Endodermal cell (in vitro differentiated cells): ENCODE results near the gene SLC31A1. TPM values are rescaled to one million over a fixed set of nuclear protein-coding genes. Genes with fewer than 3 reads are reported as not detected.
A peak's percentile ranks its signal among the peaks of the same experiment; 100 is the strongest.

Experiments
- DNase-seq: peaks from one replicate; pipeline ENCODE4 v3.0.0-alpha.2; 2017
- H3K27ac ChIP-seq: 2 replicates; pipeline ENCODE4 v1.5.1; 2013; ENCODE audit warnings: mild to moderate bottlenecking, low read depth, low read length, moderate library complexity
- H3K27me3 ChIP-seq: 2 replicates; pipeline ENCODE4 v1.6.1; 2013; ENCODE audit warnings: mild to moderate bottlenecking, low read length, moderate library complexity; ENCODE audit not compliant: insufficient read depth, control insufficient read depth, poor library complexity, severe bottlenecking
- H3K36me3 ChIP-seq: 2 replicates; pipeline ENCODE4 v1.7.0; 2013; ENCODE audit warnings: mild to moderate bottlenecking, low read length, moderate library complexity; ENCODE audit not compliant: control insufficient read depth, insufficient read depth
- H3K4me1 ChIP-seq: one replicate; pipeline ENCODE4 v1.7.0; 2013; ENCODE audit warnings: low read length; ENCODE audit not compliant: control insufficient read depth, insufficient read depth
- H3K4me3 ChIP-seq: 2 replicates; pipeline ENCODE4 v1.5.1; 2013; ENCODE audit warnings: mild to moderate bottlenecking, low read length, moderate library complexity
- H3K9ac ChIP-seq: 2 replicates; pipeline ENCODE4 v1.6.1; 2013; ENCODE audit warnings: mild to moderate bottlenecking, low read length, moderate library complexity; ENCODE audit not compliant: poor library complexity, severe bottlenecking; ENCODE audit errors: extremely low read depth
- H3K9me3 ChIP-seq: 2 replicates; pipeline ENCODE4 v1.6.1; 2013; ENCODE audit warnings: mild to moderate bottlenecking, low read length, moderate library complexity; ENCODE audit not compliant: control insufficient read depth
- H3K27ac Mint-ChIP-seq: 2 replicates; pipeline ENCODE4 v1.8.0; 2020; ENCODE audit warnings: mixed read lengths
- H3K27me3 Mint-ChIP-seq: 2 replicates; pipeline ENCODE4 v1.8.0; 2021; ENCODE audit warnings: mild to moderate bottlenecking, mixed read lengths; ENCODE audit not compliant: insufficient read depth
- H3K36me3 Mint-ChIP-seq: 2 replicates; pipeline ENCODE4 v1.8.0; 2020; ENCODE audit warnings: low read depth, mixed read lengths
- H3K4me1 Mint-ChIP-seq: 2 replicates; pipeline ENCODE4 v1.8.0; 2020; ENCODE audit warnings: mixed read lengths
- H3K4me3 Mint-ChIP-seq: 2 replicates; pipeline ENCODE4 v1.8.0; 2020; ENCODE audit warnings: mild to moderate bottlenecking, moderate library complexity, mixed read lengths
- H3K9me3 Mint-ChIP-seq: 2 replicates; pipeline ENCODE4 v1.8.0; 2020; ENCODE audit warnings: mild to moderate bottlenecking, mixed read lengths
- CTCF ChIP-seq: fragments of 200-600 bp; sonication (generic); conservative IDR thresholded peaks from 2 replicates; pipeline ENCODE4 v1.5.0; 2021; ENCODE audit warnings: antibody characterized with exemption, mild to moderate bottlenecking
- WGBS, 2 experiments: methylation state at CpG; one replicate each; pipeline versions ENCODE4 v1.1.5 to v1.1.7; 2013; ENCODE audit warnings: missing lambda C conversion rate in 2 of 2, mixed read lengths in 1 of 2; ENCODE audit not compliant: insufficient coverage in 1 of 2, insufficient read length in 1 of 2; 5-methylcytosine and 5-hydroxymethylcytosine counted together
- long read RNA-seq, 4 experiments: library from polyadenylated mRNA in 2 of 4; library from RNA in 1 of 4; library from capped mRNA in 1 of 4; stranded (forward) in 3 of 4; unstranded in 1 of 4; transcript quantifications; one replicate each; pipeline ENCODE4 v2.0.0, GENCODE V29; 2020 to 2021; ENCODE audit warnings: inconsistent platforms in 1 of 4
- polyA plus RNA-seq, 2 experiments: library from polyadenylated mRNA; stranded (reverse); fragments of 50-300 nt; gene quantifications; one replicate each; pipeline ENCODE4 v1.2.3, GENCODE V29; 2013
- total RNA-seq, 2 donors: library from RNA; stranded (reverse); fragmentation: NEBNext Ultra II Directional in 1 of 2; extraction: Animal tissue kit (Norgen Biotek cat#: 25700) in 1 of 2; gene quantifications; 2 replicates in 1 of 2; 3 replicates in 1 of 2; pipeline ENCODE4 v1.2.1, GENCODE V29; 2021

SLC31A1 gene
- 10 to 100 TPM; 29.1 to 32.4 TPM for total RNA-seq
- polyA plus RNA-seq (2013, experiment 1 of 2): 20.6 TPM
- polyA plus RNA-seq (2013, experiment 2 of 2): 22.7 TPM
- long read RNA-seq, experiment 1, full-length matches to known transcripts: 7 of 14 reads
- long read RNA-seq, experiment 1, partial matches to known transcripts: 7 of 14 reads
- long read RNA-seq, experiment 1, other reads (novel, unspliced or antisense): 0 of 14 reads
- long read RNA-seq, experiment 2, full-length matches to known transcripts: 68 of 84 reads
- long read RNA-seq, experiment 2, partial matches to known transcripts: 9 of 84 reads
- long read RNA-seq, experiment 2, other reads (novel, unspliced or antisense): 7 of 84 reads
- long read RNA-seq, experiment 3, full-length matches to known transcripts: 97 of 111 reads
- long read RNA-seq, experiment 3, partial matches to known transcripts: 2 of 111 reads
- long read RNA-seq, experiment 3, other reads (novel, unspliced or antisense): 12 of 111 reads
- long read RNA-seq, experiment 4, full-length matches to known transcripts: 21 of 25 reads
- long read RNA-seq, experiment 4, partial matches to known transcripts: 0 of 25 reads
- long read RNA-seq, experiment 4, other reads (novel, unspliced or antisense): 4 of 25 reads

- peak within 1 kb of the TSS; percentile 97 for H3K27ac Mint-ChIP-seq
- Histone ChIP-seq H3K36me3 (peaks cover 9% of the 10 kb centered on the region), H3K9me3 (no peaks in the 10 kb centered on the region), H3K4me3 (peak within 1 kb of the TSS; percentile 98), H3K27me3 (no peaks in the 10 kb centered on the region), H3K9ac (peak within 1 kb of the TSS; percentile 81), H3K27ac (no peak within 1 kb of the TSS), H3K4me1 (peaks cover 4% of the 10 kb centered on the region)
- no peaks in the 10 kb centered on the region for H3K9me3 Mint-ChIP-seq
- no peaks in the 10 kb centered on the region for H3K27me3 Mint-ChIP-seq
- TF ChIP-seq CTCF: no peak
- WGBS, 2 experiments: 0 to 1% methylated on average over 32 to 65 of the region's 65 CpGs
- peaks cover 28% of the 10 kb centered on the region for H3K4me1 Mint-ChIP-seq
- peak within 1 kb of the TSS; percentile 96 for H3K4me3 Mint-ChIP-seq
- DNase-seq: peak; percentile 99
- no peaks in the 10 kb centered on the region for H3K36me3 Mint-ChIP-seq
Measured at GRCh38 chr9:113221003-113221799, at the start of gene SLC31A1, which contains the start of gene FKBP15. SLC31A1 (plus strand) TSS chr9:113221544; CDS start chr9:113256149, 34,605 bp downstream. FKBP15 (minus strand) TSS chr9:113221277; CDS start chr9:113221243, 34 bp downstream.

GRCh38 chr9:113173341-113173740 lies 48.0 kb upstream of the SLC31A1 start:
- H3K36me3 ChIP-seq: peaks cover 87% of the 10 kb centered on the region
- H3K4me1 ChIP-seq: no peaks in the 10 kb centered on the region
- no peaks in the 10 kb centered on the region for H3K4me1 Mint-ChIP-seq
- H3K27ac ChIP-seq: no peak overlapping the region
- no peak for DNase-seq
- H3K27ac Mint-ChIP-seq: no peak overlapping the region
- H3K9ac ChIP-seq: no peak overlapping the region
- H3K36me3 Mint-ChIP-seq: peaks cover 73% of the 10 kb centered on the region
- no peaks in the 10 kb centered on the region for H3K9me3 ChIP-seq
- 92 to 100% methylated on average over 3 of the region's 3 CpGs for WGBS, 2 experiments
- H3K27me3 ChIP-seq: no peaks in the 10 kb centered on the region
- no peak overlapping the region for H3K4me3 Mint-ChIP-seq
- H3K4me3 ChIP-seq: no peak overlapping the region
- H3K9me3 Mint-ChIP-seq: peaks cover 3% of the 10 kb centered on the region
- no peak for TF ChIP-seq CTCF
- H3K27me3 Mint-ChIP-seq: no peaks in the 10 kb centered on the region

GRCh38 chr9:113176803-113177202 lies 44.5 kb upstream of the SLC31A1 start:
- Mint-ChIP-seq H3K27ac (no peak overlapping the region), H3K4me3 (no peak overlapping the region), H3K9me3 (peaks cover 3% of the 10 kb centered on the region), H3K36me3 (peaks cover 58% of the 10 kb centered on the region), H3K27me3 (no peaks in the 10 kb centered on the region), H3K4me1 (no peaks in the 10 kb centered on the region)
- H3K9ac ChIP-seq: no peak overlapping the region
- no peak for TF ChIP-seq CTCF
- H3K27me3 ChIP-seq: no peaks in the 10 kb centered on the region
- no peaks in the 10 kb centered on the region for H3K4me1 ChIP-seq
- 95 to 100% methylated on average over 5 to 6 of the region's 6 CpGs for WGBS, 2 experiments
- no peak overlapping the region for H3K27ac ChIP-seq
- H3K36me3 ChIP-seq: peaks cover 75% of the 10 kb centered on the region
- no peak for DNase-seq
- H3K9me3 ChIP-seq: no peaks in the 10 kb centered on the region
- H3K4me3 ChIP-seq: no peak overlapping the region
